Occipital lobe (tissue), 2 donors: Measurements from ENCODE around the gene CD300A. TPM values are rescaled to one million over a fixed set of nuclear protein-coding genes. Genes with fewer than 3 reads are reported as not detected.

Source experiments
- small RNA-seq: library from RNA; depleted of rRNA; stranded (forward); fragments of <200 nt; gene quantifications from one replicate; pipeline ENCODE3, GENCODE V24; 2014
- total RNA-seq: library from RNA; depleted of rRNA; stranded (reverse); fragments of >200 nt; gene quantifications from one replicate; pipeline ENCODE4 v1.2.3, GENCODE V29; 2014

The CD300A gene
- total RNA-seq, 1 donor from 2014 or later = 3.3 TPM

Small RNAs within 50 kb of the gene (small RNA-seq; reads per million reads assigned to genes)
- not detected for gene RNA5SP448

Other genes with a start within 250 kb of the CD300A start
- not detected for gene DNAI2, start 192.4 kb upstream of the CD300A start, total RNA-seq
- not detected for gene KIF19, start 140.4 kb upstream of the CD300A start, total RNA-seq
- 4.5 TPM for gene BTBD17, start 104.8 kb upstream of the CD300A start, total RNA-seq
- not detected for gene GPR142, start 99.1 kb upstream of the CD300A start, total RNA-seq
- gene GPRC5C, start 34.5 kb upstream of the CD300A start, total RNA-seq = 10.0 TPM
- not detected for gene CD300LB, start 64.8 kb downstream of the CD300A start, total RNA-seq
- gene CD300C, start 79.5 kb downstream of the CD300A start, total RNA-seq = 0.31 TPM
- gene CD300H, start 100.9 kb downstream of the CD300A start, total RNA-seq = not detected
- not detected for gene CD300LD, start 125.6 kb downstream of the CD300A start, total RNA-seq
- gene CD300E, start 157.1 kb downstream of the CD300A start, total RNA-seq = 0.16 TPM
- 0.16 TPM for gene CD300LF, start 246.3 kb downstream of the CD300A start, total RNA-seq